Panc1 (cell line): ENCODE results near the gene MEGF9. TPM values are rescaled to one million over a fixed set of nuclear protein-coding genes. Genes with fewer than 3 reads are reported as not detected.

Source experiments
- ATAC-seq: fragments of 200-7000 bp; cut with Tn5 transposase; 2 replicates; pipeline ENCODE4 v1.9.1; 2020; ENCODE audit warnings: mild to moderate bottlenecking, moderate library complexity
- BruUV-seq: library from RNA; stranded (reverse); fragments of 400-500 nt; replicated peaks from 2 replicates; lab custom pipeline; 2021; lab: Mats Ljungman, UMichigan
- CTCF ChIA-PET: fragments of 300-600 bp; sonication (Branson Sonifier 250); formaldehyde crosslinking; loops from one replicate; lab custom pipeline; 2022; ENCODE audit warnings: antibody characterized with exemption; lab: Charles Lee
- POLR2A ChIA-PET: fragments of 300-600 bp; sonication (Branson Sonifier 250); formaldehyde crosslinking; loops from one replicate; lab custom pipeline; 2022; ENCODE audit warnings: antibody characterized with exemption; lab: Charles Lee
- DNase-seq: peaks from one replicate; pipeline ENCODE4 v3.0.0-alpha.2; 2010; ENCODE audit warnings: low read depth, low spot score
- H3K27ac ChIP-seq: 2 replicates; pipeline ENCODE4 v1.5.1; 2011; ENCODE audit warnings: mild to moderate bottlenecking, low read length, inconsistent platforms
- H3K27me3 ChIP-seq: fragments of 200-500 bp; sonication (Bioruptor generic); 2 replicates; pipeline ENCODE4 v1.6.0; 2014; ENCODE audit warnings: low read length, inconsistent platforms; ENCODE audit not compliant: control insufficient read depth, insufficient read depth
- H3K36me3 ChIP-seq: fragments of 200-500 bp; sonication (Bioruptor generic); 2 replicates; pipeline ENCODE4 v1.5.1; 2014; ENCODE audit warnings: inconsistent platforms, mild to moderate bottlenecking, low read length, moderate library complexity; ENCODE audit not compliant: control insufficient read depth, insufficient read depth
- H3K4me1 ChIP-seq: 2 replicates; pipeline ENCODE4 v1.5.1; 2011; ENCODE audit warnings: inconsistent platforms, mild to moderate bottlenecking, low read length, moderate library complexity; ENCODE audit not compliant: control insufficient read depth, insufficient read depth
- H3K4me3 ChIP-seq, 2 experiments: 2 replicates each; pipeline ENCODE4 v1.5.1; 2011 to 2012; ENCODE audit warnings: low read depth in 2 of 2, low read length in 2 of 2, mild to moderate bottlenecking in 2 of 2, inconsistent platforms in 1 of 2, moderate library complexity in 1 of 2
- H3K9me3 ChIP-seq: fragments of 200-500 bp; sonication (Bioruptor generic); 2 replicates; pipeline ENCODE4 v1.5.1; 2014; ENCODE audit warnings: low read depth, mild to moderate bottlenecking, inconsistent platforms, low read length, moderate library complexity; ENCODE audit not compliant: control insufficient read depth, insufficient read depth
- POLR2AphosphoS5 ChIP-seq: IDR thresholded peaks from 2 replicates; pipeline ENCODE4 v1.6.1; 2012; ENCODE audit warnings: mild to moderate bottlenecking, low read depth, low read length, moderate library complexity
- SIN3A ChIP-seq: IDR thresholded peaks from 2 replicates; pipeline ENCODE4 v1.6.1; 2012; ENCODE audit warnings: low read depth, mild to moderate bottlenecking, low read length, moderate library complexity, borderline replicate concordance; ENCODE audit not compliant: insufficient read depth
- TCF7L2 ChIP-seq: IDR thresholded peaks from 2 replicates; pipeline ENCODE4 v1.6.1; 2011; ENCODE audit warnings: mild to moderate bottlenecking, low read depth, low read length, inconsistent platforms
- in situ Hi-C: cut with HindIII; loops from 2 replicates; pipeline ENCODE4 v1.10.0; 2016; ENCODE audit warnings: low sequenced_read_pairs, low pct_unique_long_range_greater_than_20kb
- intact Hi-C: fragments of 100-400 bp; cut with micrococcal nuclease; formaldehyde crosslinking; loops from one replicate; pipeline ENCODE4 v1.10.0; 2022; ENCODE audit not compliant: unreplicated experiment
- total RNA-seq: library from RNA; stranded (reverse); gene quantifications from one replicate; pipeline ENCODE4 v1.2.1, GENCODE V29; 2021; ENCODE audit not compliant: unreplicated experiment
- TF ChIP-seq, protein P1 (sequence below): fragments of 450-650 bp; IDR thresholded peaks from 2 replicates; pipeline ENCODE4 v1.5.1; 2017; ENCODE audit warnings: mild to moderate bottlenecking
- TF ChIP-seq, protein P2 (sequence below), 2 experiments: IDR thresholded peaks; 2 replicates each; pipeline ENCODE4 v1.6.1; 2011 to 2012; ENCODE audit warnings: low read depth in 2 of 2, control low read depth in 1 of 2, low read length in 1 of 2, mild to moderate bottlenecking in 1 of 2, moderate library complexity in 1 of 2; ENCODE audit not compliant: insufficient read depth in 1 of 2

MEGF9 gene
- total RNA-seq, 1 experiment from 2014 or later, result 6.3 TPM

DNA sequence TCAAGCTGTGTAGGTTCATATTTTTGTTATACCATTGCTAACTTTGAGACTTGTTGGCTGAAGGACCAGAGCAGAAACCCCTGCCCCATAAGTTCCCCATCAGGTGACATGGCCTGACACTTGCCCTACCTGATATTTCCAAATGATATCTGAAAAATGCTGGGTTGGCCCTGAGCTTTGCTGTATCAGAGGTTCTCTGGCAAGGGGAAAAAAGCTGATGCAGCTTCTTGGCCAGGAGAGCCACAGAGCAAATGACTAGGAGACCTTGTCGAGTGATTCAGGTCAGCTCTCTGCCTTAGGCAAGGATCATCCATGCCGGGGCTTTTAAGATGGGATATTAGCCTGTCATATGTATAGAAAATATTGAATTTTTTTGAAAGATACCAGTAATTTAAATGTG, 2.9 kb upstream of the MEGF9 start:
- ChIA-PET POLR2A (no interaction called here), CTCF (interaction anchor here (0.7 kb wide), 1 partner anchor 19 kb away, joined by 3 read pairs; no protein-coding TSS in a partner anchor)
- H3K36me3 ChIP-seq, result no peaks in the 10 kb centered on the region
- no TSS peak for BruUV-seq
- TF ChIP-seq, protein P1, sequence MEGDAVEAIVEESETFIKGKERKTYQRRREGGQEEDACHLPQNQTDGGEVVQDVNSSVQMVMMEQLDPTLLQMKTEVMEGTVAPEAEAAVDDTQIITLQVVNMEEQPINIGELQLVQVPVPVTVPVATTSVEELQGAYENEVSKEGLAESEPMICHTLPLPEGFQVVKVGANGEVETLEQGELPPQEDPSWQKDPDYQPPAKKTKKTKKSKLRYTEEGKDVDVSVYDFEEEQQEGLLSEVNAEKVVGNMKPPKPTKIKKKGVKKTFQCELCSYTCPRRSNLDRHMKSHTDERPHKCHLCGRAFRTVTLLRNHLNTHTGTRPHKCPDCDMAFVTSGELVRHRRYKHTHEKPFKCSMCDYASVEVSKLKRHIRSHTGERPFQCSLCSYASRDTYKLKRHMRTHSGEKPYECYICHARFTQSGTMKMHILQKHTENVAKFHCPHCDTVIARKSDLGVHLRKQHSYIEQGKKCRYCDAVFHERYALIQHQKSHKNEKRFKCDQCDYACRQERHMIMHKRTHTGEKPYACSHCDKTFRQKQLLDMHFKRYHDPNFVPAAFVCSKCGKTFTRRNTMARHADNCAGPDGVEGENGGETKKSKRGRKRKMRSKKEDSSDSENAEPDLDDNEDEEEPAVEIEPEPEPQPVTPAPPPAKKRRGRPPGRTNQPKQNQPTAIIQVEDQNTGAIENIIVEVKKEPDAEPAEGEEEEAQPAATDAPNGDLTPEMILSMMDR, result no peak
- TF ChIP-seq SIN3A (no peak), TCF7L2 (no peak), POLR2AphosphoS5 (no peak)
- TF ChIP-seq, protein P2, sequence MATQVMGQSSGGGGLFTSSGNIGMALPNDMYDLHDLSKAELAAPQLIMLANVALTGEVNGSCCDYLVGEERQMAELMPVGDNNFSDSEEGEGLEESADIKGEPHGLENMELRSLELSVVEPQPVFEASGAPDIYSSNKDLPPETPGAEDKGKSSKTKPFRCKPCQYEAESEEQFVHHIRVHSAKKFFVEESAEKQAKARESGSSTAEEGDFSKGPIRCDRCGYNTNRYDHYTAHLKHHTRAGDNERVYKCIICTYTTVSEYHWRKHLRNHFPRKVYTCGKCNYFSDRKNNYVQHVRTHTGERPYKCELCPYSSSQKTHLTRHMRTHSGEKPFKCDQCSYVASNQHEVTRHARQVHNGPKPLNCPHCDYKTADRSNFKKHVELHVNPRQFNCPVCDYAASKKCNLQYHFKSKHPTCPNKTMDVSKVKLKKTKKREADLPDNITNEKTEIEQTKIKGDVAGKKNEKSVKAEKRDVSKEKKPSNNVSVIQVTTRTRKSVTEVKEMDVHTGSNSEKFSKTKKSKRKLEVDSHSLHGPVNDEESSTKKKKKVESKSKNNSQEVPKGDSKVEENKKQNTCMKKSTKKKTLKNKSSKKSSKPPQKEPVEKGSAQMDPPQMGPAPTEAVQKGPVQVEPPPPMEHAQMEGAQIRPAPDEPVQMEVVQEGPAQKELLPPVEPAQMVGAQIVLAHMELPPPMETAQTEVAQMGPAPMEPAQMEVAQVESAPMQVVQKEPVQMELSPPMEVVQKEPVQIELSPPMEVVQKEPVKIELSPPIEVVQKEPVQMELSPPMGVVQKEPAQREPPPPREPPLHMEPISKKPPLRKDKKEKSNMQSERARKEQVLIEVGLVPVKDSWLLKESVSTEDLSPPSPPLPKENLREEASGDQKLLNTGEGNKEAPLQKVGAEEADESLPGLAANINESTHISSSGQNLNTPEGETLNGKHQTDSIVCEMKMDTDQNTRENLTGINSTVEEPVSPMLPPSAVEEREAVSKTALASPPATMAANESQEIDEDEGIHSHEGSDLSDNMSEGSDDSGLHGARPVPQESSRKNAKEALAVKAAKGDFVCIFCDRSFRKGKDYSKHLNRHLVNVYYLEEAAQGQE (IDR thresholded peaks at IDR 0.05; ENCODE audit: insufficient read depth in 1 of 2, low read depth in 2 of 2, low read length in 1 of 2), result no peak
- DNase-seq (no peak), ATAC-seq (no peak)
- H3K27ac ChIP-seq, result no peak overlapping the region
- no peaks in the 10 kb centered on the region for H3K27me3 ChIP-seq
- peaks cover 16% of the 10 kb centered on the region for H3K4me1 ChIP-seq
- no peaks in the 10 kb centered on the region for H3K9me3 ChIP-seq
- in situ Hi-C loops (no loop called here), intact Hi-C loops (no loop called here)
- no peak overlapping the region for H3K4me3 ChIP-seq

DNA sequence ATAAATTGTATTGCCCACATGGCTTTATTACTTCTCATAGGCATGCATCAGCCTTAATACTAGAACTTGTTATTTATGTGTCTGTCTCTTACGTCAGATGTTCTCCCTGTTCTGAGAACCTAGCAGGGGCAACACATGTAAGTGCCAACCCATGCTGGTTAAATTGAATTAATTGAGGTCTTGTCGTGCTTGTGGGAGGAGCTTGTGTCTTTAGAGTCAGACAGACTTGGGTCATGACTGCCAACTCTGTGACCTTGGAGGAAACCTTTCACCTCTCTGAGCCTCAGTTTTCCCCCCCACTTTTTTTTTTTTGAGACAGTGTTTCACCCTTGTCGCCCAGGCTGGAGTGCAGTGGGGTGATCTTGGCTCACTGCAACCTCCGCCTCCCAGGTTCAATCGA, 2.2 kb upstream of the MEGF9 start:
- DNase-seq (no peak), ATAC-seq (no peak)
- no peaks in the 10 kb centered on the region for H3K27me3 ChIP-seq
- H3K4me3 ChIP-seq, result no peak overlapping the region
- intact Hi-C loops (no loop called here), in situ Hi-C loops (no loop called here)
- no peaks in the 10 kb centered on the region for H3K36me3 ChIP-seq
- ChIA-PET POLR2A (interaction anchor here (0.6 kb wide), 1 partner anchor 1399 kb away, joined by 5 read pairs; no protein-coding TSS in a partner anchor), CTCF (no interaction called here)
- H3K27ac ChIP-seq, result no peak overlapping the region
- H3K9me3 ChIP-seq, result no peaks in the 10 kb centered on the region
- peaks cover 16% of the 10 kb centered on the region for H3K4me1 ChIP-seq
- TF ChIP-seq POLR2AphosphoS5 (no peak), SIN3A (no peak), TCF7L2 (no peak)
- TF ChIP-seq, protein P1, result no peak
- TF ChIP-seq, protein P2 (IDR thresholded peaks at IDR 0.05; ENCODE audit: insufficient read depth in 1 of 2, low read depth in 2 of 2, low read length in 1 of 2), result no peak
- BruUV-seq, result no TSS peak
